ENCODE measurements around the gene IFT81. TPM values are rescaled to one million over a fixed set of nuclear protein-coding genes. Genes with fewer than 3 reads are reported as not detected.

IFT81 gene
- total and polyA plus RNA-seq, 2 experiments from 2014 or later, result 12.6 to 13.7 TPM

DNA sequence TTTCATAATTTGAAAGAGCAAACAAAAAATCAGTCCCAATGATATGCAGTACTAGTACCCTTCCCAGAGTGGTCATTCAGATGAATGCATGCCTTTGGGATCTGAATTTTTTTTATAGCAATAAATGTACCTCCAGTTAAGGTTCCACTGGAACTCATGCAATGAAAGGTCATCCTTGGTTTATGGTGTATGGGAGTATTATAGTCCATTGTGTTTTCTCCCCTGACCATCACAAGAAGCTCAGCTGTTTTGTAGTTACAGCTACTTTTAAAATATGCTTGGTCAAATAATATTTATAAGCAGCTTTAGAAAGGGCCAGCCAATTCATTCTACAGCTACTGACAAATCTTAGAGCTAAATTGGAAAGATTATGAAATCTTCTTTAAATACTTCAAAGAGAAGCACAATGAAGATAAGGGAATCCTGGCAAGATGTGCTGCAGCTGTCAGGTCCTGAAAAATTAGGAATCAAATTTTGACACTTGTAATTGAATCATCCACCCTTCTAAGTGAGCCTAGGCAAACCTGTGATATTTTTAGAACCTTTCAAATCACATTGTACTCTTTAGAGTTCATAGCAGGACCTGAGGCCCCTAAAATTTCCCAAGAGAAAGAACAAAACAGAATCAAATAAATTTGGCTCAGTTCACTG, 46.5 kb downstream of the IFT81 start:
- H2AFZ ChIP-seq, result no peak overlapping the region
- H3K9me3 ChIP-seq (ENCODE audit: low read depth), result no peaks in the 10 kb centered on the region
- no peaks in the 10 kb centered on the region for H3K27me3 ChIP-seq
- TF ChIP-seq EZH2phosphoT487 (IDR thresholded peaks at IDR 0.05; ENCODE audit: low read depth, severe bottlenecking, unreplicated experiment), result no peak
- TF ChIP-seq, protein P1, sequence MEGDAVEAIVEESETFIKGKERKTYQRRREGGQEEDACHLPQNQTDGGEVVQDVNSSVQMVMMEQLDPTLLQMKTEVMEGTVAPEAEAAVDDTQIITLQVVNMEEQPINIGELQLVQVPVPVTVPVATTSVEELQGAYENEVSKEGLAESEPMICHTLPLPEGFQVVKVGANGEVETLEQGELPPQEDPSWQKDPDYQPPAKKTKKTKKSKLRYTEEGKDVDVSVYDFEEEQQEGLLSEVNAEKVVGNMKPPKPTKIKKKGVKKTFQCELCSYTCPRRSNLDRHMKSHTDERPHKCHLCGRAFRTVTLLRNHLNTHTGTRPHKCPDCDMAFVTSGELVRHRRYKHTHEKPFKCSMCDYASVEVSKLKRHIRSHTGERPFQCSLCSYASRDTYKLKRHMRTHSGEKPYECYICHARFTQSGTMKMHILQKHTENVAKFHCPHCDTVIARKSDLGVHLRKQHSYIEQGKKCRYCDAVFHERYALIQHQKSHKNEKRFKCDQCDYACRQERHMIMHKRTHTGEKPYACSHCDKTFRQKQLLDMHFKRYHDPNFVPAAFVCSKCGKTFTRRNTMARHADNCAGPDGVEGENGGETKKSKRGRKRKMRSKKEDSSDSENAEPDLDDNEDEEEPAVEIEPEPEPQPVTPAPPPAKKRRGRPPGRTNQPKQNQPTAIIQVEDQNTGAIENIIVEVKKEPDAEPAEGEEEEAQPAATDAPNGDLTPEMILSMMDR (IDR thresholded peaks at IDR 0.05; ENCODE audit: poor library complexity), result no peak
- TF ChIP-seq EZH2 (IDR thresholded peaks at IDR 0.05; ENCODE audit: borderline replicate concordance), result no peak
- DNase-seq (ENCODE audit: low spot score), result no peak
- no peak overlapping the region for H3K4me3 ChIP-seq
- H4K20me1 ChIP-seq (ENCODE audit: insufficient read depth, poor library complexity, severe bottlenecking), result no peaks in the 10 kb centered on the region
- no peaks in the 10 kb centered on the region for H3K9me2 ChIP-seq (replicated peaks; ENCODE audit: insufficient read depth)
- H3K27ac ChIP-seq, result no peak overlapping the region
- H3K4me2 ChIP-seq, result no peak overlapping the region
- H3K4me1 ChIP-seq (ENCODE audit: insufficient read depth), result peaks cover 6% of the 10 kb centered on the region
- H3K36me3 ChIP-seq (replicated peaks; ENCODE audit: insufficient read depth, low read depth), result no peaks in the 10 kb centered on the region
- H3K79me2 ChIP-seq, result no peaks in the 10 kb centered on the region

DNA sequence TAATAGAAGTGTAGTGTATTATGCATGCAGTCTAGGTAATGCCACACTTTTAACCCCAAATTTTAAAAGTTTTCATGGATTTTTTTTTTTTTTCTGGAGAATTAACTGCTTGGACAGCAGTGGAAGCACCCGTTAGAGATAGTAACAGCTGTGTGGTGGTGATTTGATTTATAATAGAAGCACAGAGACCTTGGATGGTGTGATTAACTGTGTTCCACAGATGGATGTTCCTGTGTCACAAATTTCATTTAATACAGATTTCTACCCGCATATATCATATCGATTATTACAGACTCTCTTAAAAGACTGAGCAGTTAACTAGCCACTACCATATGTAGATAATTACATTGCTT, 47.0 kb downstream of the IFT81 start:
- H3K79me2 ChIP-seq, result no peaks in the 10 kb centered on the region
- peaks cover 6% of the 10 kb centered on the region for H3K4me1 ChIP-seq (ENCODE audit: insufficient read depth)
- DNase-seq (ENCODE audit: low spot score), result no peak
- no peaks in the 10 kb centered on the region for H4K20me1 ChIP-seq (ENCODE audit: insufficient read depth, poor library complexity, severe bottlenecking)
- no peak for TF ChIP-seq EZH2phosphoT487 (IDR thresholded peaks at IDR 0.05; ENCODE audit: low read depth, severe bottlenecking, unreplicated experiment)
- TF ChIP-seq, protein P1 (IDR thresholded peaks at IDR 0.05; ENCODE audit: poor library complexity), result no peak
- TF ChIP-seq EZH2 (IDR thresholded peaks at IDR 0.05; ENCODE audit: borderline replicate concordance), result no peak
- H3K9me3 ChIP-seq (ENCODE audit: low read depth), result no peaks in the 10 kb centered on the region
- no peak overlapping the region for H3K4me2 ChIP-seq
- H3K9me2 ChIP-seq (replicated peaks; ENCODE audit: insufficient read depth), result no peaks in the 10 kb centered on the region
- no peaks in the 10 kb centered on the region for H3K27me3 ChIP-seq
- H2AFZ ChIP-seq, result no peak overlapping the region
- H3K27ac ChIP-seq, result no peak overlapping the region
- no peak overlapping the region for H3K4me3 ChIP-seq
- WGBS (ENCODE audit: low lambda C conversion rate, missing lambda C conversion rate), result 88% methylated on average over 3 of the region's 3 CpGs
- no peaks in the 10 kb centered on the region for H3K36me3 ChIP-seq (replicated peaks; ENCODE audit: insufficient read depth, low read depth)

DNA sequence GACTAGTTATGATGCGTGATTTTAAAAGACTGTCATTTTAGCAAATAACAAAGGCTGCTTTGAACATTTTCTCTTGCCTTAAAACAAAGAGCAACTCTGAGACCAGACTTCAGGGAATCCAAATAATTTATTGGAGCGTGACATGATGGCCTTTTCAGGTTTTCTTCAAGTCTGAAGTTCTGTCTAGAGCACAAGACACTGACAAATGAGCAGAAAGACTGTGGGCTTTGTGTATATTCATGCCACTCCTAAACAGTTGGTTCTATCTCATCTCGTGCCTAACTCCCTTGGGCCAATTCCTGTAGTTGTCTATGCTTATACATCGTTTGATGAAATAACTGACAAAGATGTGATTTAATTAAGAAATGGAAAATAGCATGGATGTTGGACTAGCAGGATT, 47.5 kb downstream of the IFT81 start:
- Histone ChIP-seq H4K20me1 (ENCODE audit: insufficient read depth, poor library complexity, severe bottlenecking) (no peaks in the 10 kb centered on the region), H2AFZ (no peak overlapping the region), H3K9me2 (replicated peaks; ENCODE audit: insufficient read depth) (no peaks in the 10 kb centered on the region), H3K4me3 (no peak overlapping the region), H3K4me1 (ENCODE audit: insufficient read depth) (peaks cover 11% of the 10 kb centered on the region), H3K9me3 (ENCODE audit: low read depth) (no peaks in the 10 kb centered on the region), H3K27ac (no peak overlapping the region), H3K27me3 (no peaks in the 10 kb centered on the region), H3K36me3 (replicated peaks; ENCODE audit: insufficient read depth, low read depth) (no peaks in the 10 kb centered on the region), H3K4me2 (no peak overlapping the region), H3K79me2 (no peaks in the 10 kb centered on the region)
- no peak for DNase-seq (ENCODE audit: low spot score)
- TF ChIP-seq EZH2 (IDR thresholded peaks at IDR 0.05; ENCODE audit: borderline replicate concordance) (no peak), EZH2phosphoT487 (IDR thresholded peaks at IDR 0.05; ENCODE audit: low read depth, severe bottlenecking, unreplicated experiment) (no peak)
- TF ChIP-seq, protein P1 (IDR thresholded peaks at IDR 0.05; ENCODE audit: poor library complexity), result no peak
- WGBS (ENCODE audit: low lambda C conversion rate, missing lambda C conversion rate), result 83% methylated on average over 4 of the region's 4 CpGs
